ENCODE results near the gene PPARG.

DNA sequence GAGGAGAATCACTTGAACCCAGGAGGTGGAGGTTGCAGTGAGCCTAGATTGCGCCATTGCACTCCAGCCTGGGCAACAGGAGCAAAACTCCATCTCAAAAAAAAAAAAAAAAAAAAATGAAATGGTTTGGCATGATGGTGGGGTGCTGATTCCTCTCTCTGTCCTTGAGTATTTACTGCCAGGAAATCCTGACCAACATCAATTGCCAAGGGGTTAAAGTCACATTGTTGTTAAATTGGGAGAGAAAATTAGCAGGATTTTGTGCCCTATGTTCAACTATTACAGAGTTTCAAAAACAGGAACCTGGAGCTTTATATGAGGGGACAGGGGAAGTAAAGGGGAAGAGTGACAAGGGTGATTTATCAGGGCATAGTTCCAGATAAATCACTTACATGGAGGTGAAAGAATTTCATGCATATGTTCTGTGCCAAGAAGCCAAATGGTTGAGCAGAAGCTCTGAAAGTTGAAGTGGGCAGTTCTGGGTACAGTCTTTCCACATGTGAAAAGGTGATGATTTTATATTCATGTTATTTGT, 124.9 kb downstream of the PPARG start:
- TF ChIP-seq ZNF274 (IDR thresholded peaks at IDR 0.05; ENCODE audit: low read depth, low read length) (no peak), YY1 (IDR thresholded peaks at IDR 0.05; ENCODE audit: insufficient read depth, insufficient read length) (no peak)
